GM08714 (cell line): Measurements from ENCODE around the gene PLXDC1.
A peak's percentile ranks its signal among the peaks of the same experiment; 100 is the strongest.
"Not testable (repeated sequence)": the region's sequence is repeated elsewhere in the genome, so short reads cannot be mapped to it uniquely, and the experiment has no call there.

Source experiments
- H3K4me3 ChIP-seq: fragments of 200-500 bp; sonication (Bioruptor generic); 2 replicates; pipeline ENCODE4 v1.5.1; 2014; ENCODE audit warnings: mild to moderate bottlenecking, low read length, inconsistent platforms
- ZNF274 ChIP-seq: IDR thresholded peaks from 2 replicates; pipeline ENCODE4 v1.6.1; 2012; ENCODE audit warnings: mild to moderate bottlenecking, low read depth, low read length

PLXDC1 gene

GRCh38 chr17:39170558-39170957, 19.1 kb upstream of the PLXDC1 start:
- TF ChIP-seq ZNF274: no peak
- H3K4me3 ChIP-seq: no peak overlapping the region

- no peak overlapping the region for H3K4me3 ChIP-seq
- no peak for TF ChIP-seq ZNF274
Observed at GRCh38 chr17:39170109-39170508, 18.7 kb upstream of the PLXDC1 start.

- TF ChIP-seq ZNF274: no peak
- H3K4me3 ChIP-seq: no peak overlapping the region
Observed at GRCh38 chr17:39169518-39169917, 18.1 kb upstream of the PLXDC1 start.

GRCh38 chr17:39169101-39169500, 17.7 kb upstream of the PLXDC1 start:
- H3K4me3 ChIP-seq: no peak overlapping the region
- no peak for TF ChIP-seq ZNF274

GRCh38 chr17:39168503-39168902, 17.1 kb upstream of the PLXDC1 start:
- H3K4me3 ChIP-seq: not testable (repeated sequence)

GRCh38 chr17:39167476-39167875, 16.0 kb upstream of the PLXDC1 start:
- no peak overlapping the region for H3K4me3 ChIP-seq
- TF ChIP-seq ZNF274: no peak

GRCh38 chr17:39166437-39167335, 15.2 kb upstream of the PLXDC1 start:
- H3K4me3 ChIP-seq: no peak overlapping the region
- TF ChIP-seq ZNF274: no peak

GRCh38 chr17:39165841-39166349, 14.5 kb upstream of the PLXDC1 start, which contains the start of gene ARL5C:
Gene ARL5C, minus strand, starts transcription at chr17:39166161. Its CDS starts 401 bp downstream, at chr17:39165760.
- H3K4me3 ChIP-seq: peak within 1 kb of the TSS; percentile 47; the same call in 1 of the 2 replicates
- no peak for TF ChIP-seq ZNF274

GRCh38 chr17:39165178-39165840, 13.9 kb upstream of the PLXDC1 start:
- H3K4me3 ChIP-seq: peak overlapping the region; percentile 47; the same call in 1 of the 2 replicates
- no peak for TF ChIP-seq ZNF274

- TF ChIP-seq ZNF274: no peak
- H3K4me3 ChIP-seq: peak overlapping the region; percentile 47; the same call in 1 of the 2 replicates
Observed at GRCh38 chr17:39164675-39165143, 13.3 kb upstream of the PLXDC1 start.

- no peak overlapping the region for H3K4me3 ChIP-seq
- no peak for TF ChIP-seq ZNF274
Observed at GRCh38 chr17:39161962-39162361, 10.5 kb upstream of the PLXDC1 start.

GRCh38 chr17:39158623-39159022, 7.2 kb upstream of the PLXDC1 start:
- no peak for TF ChIP-seq ZNF274
- no peak overlapping the region for H3K4me3 ChIP-seq

GRCh38 chr17:39156491-39156890, 5.1 kb upstream of the PLXDC1 start:
- no peak for TF ChIP-seq ZNF274
- H3K4me3 ChIP-seq: no peak overlapping the region

GRCh38 chr17:39155654-39156053, 4.2 kb upstream of the PLXDC1 start:
- no peak for TF ChIP-seq ZNF274
- no peak overlapping the region for H3K4me3 ChIP-seq

- no peak for TF ChIP-seq ZNF274
- H3K4me3 ChIP-seq: peak overlapping the region; percentile 90
Observed at GRCh38 chr17:39153599-39154051, 2.2 kb upstream of the PLXDC1 start.
